NB4 (cell line): Measurements from ENCODE around the gene CBX4.

Source experiments
- DNase-seq: peaks from one replicate; pipeline ENCODE4 v3.0.0; 2010; ENCODE audit warnings: low read depth
- H3K4me3 ChIP-seq: one replicate; pipeline ENCODE4 v1.5.1; 2011; ENCODE audit warnings: mild to moderate bottlenecking, low read depth, low read length, moderate library complexity
- CTCF ChIP-seq: IDR thresholded peaks from one replicate; pipeline ENCODE4 v1.5.1; 2012; ENCODE audit warnings: low read depth, low read length
- MAX ChIP-seq: IDR thresholded peaks from 2 replicates; pipeline ENCODE4 v1.6.1; 2011; ENCODE audit warnings: low read depth, low read length
- MYC ChIP-seq: IDR thresholded peaks from 2 replicates; pipeline ENCODE4 v1.6.1; 2011; ENCODE audit warnings: low read depth, low read length
- POLR2A ChIP-seq: IDR thresholded peaks from 2 replicates; pipeline ENCODE4 v1.6.1; 2011; ENCODE audit warnings: mild to moderate bottlenecking; ENCODE audit not compliant: insufficient read length; ENCODE audit errors: extremely low read depth

Gene CBX4

DNA sequence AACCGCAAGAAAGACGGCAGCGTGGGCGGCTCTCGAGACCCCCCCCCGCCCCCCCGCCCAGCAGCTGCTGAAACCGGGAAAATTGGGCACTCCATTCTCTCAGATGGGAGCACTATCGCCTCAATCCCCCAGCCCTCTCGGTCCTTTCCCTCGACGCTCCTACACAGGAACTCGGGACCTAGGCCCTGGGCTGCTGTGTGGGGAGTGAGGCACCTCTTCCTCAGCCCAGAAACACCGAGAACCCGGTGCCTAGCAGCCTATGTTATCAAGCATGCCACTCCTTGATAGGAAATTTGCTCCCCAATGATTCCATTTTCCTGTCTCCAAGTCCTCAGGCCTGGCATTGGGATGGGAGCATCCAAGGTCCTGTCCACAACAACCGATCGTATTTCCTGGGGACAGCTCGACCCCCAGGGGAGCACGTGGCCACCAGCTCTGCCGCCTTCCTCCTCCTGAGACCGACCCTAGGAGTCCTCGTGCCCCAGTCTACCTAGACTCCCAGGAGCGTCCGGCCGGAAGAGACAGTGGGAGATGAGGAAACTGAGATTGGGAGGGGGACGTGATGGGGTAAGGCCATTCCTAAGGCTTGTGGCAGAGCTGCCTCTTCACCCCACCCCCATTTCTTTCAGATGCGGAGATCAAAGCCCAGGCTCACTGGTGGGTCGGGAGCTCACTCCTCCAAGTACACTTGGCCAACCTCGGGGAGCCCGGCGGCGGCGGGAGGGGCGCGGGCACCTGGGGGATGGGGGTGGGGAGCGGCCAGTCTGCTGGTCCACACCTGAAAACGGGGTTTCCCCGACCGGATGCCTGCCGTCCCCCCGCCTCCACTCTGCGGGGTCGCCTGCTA lies 24.9 kb downstream of the CBX4 start:
- H3K4me3 ChIP-seq: no peak overlapping the region
- no peak for DNase-seq
- TF ChIP-seq MAX: no peak
- no peak for TF ChIP-seq CTCF
- TF ChIP-seq MYC: no peak
- TF ChIP-seq POLR2A: no peak

DNA sequence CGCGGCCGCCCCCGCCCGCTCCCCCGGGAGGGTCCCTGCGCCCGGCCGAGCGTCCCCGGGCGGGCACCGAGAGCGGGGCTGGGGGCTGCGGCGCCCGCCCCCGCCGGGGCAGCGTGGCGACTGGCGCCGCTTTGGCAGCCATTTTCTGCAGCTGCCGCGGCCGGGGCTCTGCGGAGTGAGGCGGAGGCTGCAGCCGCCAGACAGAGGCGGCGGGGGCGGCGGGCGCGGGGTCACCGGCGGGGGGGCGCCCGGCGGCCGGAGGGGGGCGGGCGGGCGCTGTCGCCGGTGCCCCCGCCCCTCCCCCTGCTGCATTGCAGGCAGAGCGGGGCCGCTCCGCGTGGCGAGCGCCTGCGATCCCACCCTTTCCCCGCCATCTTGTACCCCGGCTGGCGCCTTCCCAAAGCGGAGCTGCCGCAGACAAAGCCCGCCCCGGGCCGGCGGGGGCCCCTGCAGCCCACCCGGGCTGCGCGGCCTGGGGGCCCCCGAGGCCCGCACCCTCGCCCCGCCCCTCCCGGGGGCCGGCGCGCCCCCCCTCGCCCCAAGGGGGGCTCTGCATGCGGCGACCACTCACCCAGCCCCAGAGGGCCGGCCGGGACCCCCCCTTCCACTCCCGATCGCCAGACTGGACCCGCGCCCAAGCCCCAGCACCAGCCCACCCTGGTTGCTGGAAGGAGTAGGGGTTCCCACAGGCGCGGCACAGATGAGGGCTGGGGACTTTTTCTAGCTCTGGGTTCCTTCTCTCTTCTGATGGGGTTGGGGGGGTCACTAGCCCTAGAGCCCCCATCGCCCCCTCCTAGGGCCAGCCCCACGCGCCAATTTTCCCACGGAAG lies 25.7 kb downstream of the CBX4 start:
- TF ChIP-seq CTCF (no peak), MYC (peak; percentile 57; the same call in 1 of the 2 replicates), MAX (peak; percentile 66)
- no peak overlapping the region for H3K4me3 ChIP-seq
- DNase-seq: no peak

DNA sequence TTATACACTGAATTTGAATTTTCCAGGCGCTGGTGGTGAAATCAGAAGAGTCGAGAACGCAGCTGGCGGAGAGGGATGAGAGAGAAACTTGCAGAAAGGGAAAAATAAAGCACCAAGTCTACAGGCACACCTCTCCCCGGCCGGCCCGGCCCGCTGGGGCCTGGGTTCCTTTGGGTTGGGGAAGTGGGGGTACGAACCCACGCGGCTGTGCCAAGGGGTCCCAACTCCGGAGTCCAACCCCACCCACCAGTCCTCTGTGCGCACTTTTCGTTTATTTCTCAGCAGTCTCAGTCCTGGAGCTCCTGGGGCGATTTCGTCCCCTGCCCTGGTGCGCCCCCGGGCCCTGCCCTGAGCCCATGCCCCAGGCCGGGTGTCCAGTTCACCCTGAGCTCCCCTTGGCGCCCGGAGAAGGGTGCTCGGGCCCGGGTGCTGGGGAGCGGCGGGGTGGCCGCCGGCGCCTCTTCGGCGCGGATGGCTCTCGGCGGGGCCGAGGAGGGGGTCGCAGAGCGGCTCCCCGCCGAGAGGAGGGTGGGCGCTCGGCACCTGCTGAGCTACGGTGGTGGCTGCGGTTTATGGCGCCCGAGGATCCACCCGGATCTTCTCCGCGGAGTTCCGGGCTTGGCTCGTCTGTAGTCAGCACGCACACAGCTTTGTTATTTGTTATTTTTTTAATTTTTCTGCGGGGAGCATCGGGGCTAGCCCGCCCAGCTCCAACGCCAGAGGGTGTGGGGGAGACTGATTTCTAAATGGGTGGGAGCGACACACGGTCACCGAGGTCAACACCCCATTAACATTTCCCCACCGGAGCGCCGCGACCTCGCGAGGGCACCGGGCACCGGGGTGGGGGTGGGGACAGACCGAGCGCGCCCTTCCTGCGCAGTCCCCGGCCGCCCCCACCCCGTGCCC lies 26.6 kb downstream of the CBX4 start:
- H3K4me3 ChIP-seq: no peak overlapping the region
- no peak for DNase-seq
- no peak for TF ChIP-seq POLR2A
- no peak for TF ChIP-seq MAX
- TF ChIP-seq CTCF: no peak
- no peak; the same call in 1 of the 2 replicates for TF ChIP-seq MYC

- DNase-seq: no peak
- TF ChIP-seq POLR2A (no peak), CTCF (no peak), MYC (no peak), MAX (no peak)
- H3K4me3 ChIP-seq: no peak overlapping the region
Observed at GRCh38 chr17:79811868-79812352, 27.3 kb downstream of the CBX4 start.
